ENCODE measurements around the gene JPT2. TPM values are rescaled to one million over a fixed set of nuclear protein-coding genes. Genes with fewer than 3 reads are reported as not detected.
A peak's percentile ranks its signal among the peaks of the same experiment; 100 is the strongest.

JPT2 gene
- total and polyA plus RNA-seq, 8 donors, result 64.8 to 79.5 (median 72.3) TPM

DNA sequence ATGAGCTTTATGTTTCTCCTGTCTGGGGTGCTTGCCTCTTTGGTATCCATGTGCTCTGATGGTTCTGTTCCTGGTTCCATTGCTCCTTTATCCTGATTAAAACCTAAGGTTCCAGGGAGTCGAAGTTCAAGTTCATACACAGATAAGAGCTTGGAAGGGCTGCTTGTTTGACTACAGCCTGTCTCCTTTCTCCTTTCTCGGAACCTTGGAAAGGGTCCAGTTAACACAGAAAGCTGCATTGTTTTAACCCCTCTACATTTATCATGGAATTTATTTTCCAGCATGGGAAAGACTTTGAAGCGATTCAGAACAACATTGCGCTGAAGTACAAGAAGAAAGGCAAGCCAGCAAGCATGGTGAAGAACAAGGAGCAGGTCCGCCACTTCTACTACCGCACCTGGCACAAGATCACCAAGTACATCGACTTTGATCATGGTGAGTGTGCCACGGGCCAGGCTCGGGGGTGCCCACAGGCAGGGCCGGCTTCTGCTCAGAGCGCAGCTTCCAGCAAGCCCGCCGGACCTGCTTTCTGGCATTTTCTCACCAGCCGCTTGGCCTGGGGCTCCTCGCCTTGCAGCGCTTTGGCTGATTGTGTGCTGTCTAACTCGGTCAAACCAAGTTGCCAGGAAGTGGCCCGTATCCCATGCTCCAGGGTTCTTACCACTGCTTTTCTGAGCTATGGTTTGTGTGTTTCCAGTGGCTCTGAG is 46.0 kb upstream of the JPT2 start:
- Histone ChIP-seq H3K4me3 (no peak overlapping the region), H3K36me3 (peaks cover 0 to 96% of the 10 kb centered on the region in 2 donors), H3K27me3 (no peaks in the 10 kb centered on the region), H3K4me1 (no peaks in the 10 kb centered on the region), H3K27ac (no peak overlapping the region), H3K9me3 (no peaks in the 10 kb centered on the region)
- intact Hi-C loops (cut with DNase I), result no loop called here
- peak in 1 of 4 donors; percentile 45 for DNase-seq
- ATAC-seq, result no peak
- TF ChIP-seq, protein P1, sequence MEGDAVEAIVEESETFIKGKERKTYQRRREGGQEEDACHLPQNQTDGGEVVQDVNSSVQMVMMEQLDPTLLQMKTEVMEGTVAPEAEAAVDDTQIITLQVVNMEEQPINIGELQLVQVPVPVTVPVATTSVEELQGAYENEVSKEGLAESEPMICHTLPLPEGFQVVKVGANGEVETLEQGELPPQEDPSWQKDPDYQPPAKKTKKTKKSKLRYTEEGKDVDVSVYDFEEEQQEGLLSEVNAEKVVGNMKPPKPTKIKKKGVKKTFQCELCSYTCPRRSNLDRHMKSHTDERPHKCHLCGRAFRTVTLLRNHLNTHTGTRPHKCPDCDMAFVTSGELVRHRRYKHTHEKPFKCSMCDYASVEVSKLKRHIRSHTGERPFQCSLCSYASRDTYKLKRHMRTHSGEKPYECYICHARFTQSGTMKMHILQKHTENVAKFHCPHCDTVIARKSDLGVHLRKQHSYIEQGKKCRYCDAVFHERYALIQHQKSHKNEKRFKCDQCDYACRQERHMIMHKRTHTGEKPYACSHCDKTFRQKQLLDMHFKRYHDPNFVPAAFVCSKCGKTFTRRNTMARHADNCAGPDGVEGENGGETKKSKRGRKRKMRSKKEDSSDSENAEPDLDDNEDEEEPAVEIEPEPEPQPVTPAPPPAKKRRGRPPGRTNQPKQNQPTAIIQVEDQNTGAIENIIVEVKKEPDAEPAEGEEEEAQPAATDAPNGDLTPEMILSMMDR (IDR thresholded peaks at IDR 0.05), result no peak

DNA sequence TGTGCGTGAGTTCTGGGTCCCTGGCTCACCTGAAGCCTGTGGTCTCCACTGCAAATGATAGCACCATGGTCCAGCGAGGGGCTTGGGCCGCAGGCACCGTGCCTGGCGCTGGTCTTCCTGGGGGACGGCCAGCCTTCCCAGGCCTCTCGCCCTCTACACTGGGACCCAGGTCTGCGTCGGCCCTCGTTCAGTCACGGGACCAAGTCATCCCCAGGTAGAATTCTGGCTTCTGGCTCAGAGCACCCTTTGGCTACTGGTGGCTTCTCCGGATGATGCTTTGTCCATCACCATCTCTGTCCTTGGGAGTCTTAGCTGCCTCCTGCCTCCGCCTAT is 45.5 kb upstream of the JPT2 start:
- intact Hi-C loops (cut with DNase I), result no loop called here
- Histone ChIP-seq H3K9me3 (no peaks in the 10 kb centered on the region), H3K27me3 (no peaks in the 10 kb centered on the region), H3K36me3 (peaks cover 0 to 96% of the 10 kb centered on the region in 2 donors), H3K4me3 (no peak overlapping the region), H3K4me1 (no peaks in the 10 kb centered on the region), H3K27ac (no peak overlapping the region)
- TF ChIP-seq, protein P1 (IDR thresholded peaks at IDR 0.05), result no peak
- ATAC-seq (no peak), DNase-seq (peak in 1 of 4 donors; percentile 48)

GRCh38 chr16:1633310-1633709 is 44.8 kb upstream of the JPT2 start:
- Histone ChIP-seq H3K36me3 (peaks cover 0 to 96% of the 10 kb centered on the region in 2 donors), H3K27ac (no peak overlapping the region), H3K4me3 (no peak overlapping the region), H3K27me3 (no peaks in the 10 kb centered on the region), H3K9me3 (no peaks in the 10 kb centered on the region), H3K4me1 (no peaks in the 10 kb centered on the region)
- no peak for ATAC-seq
- TF ChIP-seq, protein P1 (IDR thresholded peaks at IDR 0.05), result no peak
- intact Hi-C loops (cut with DNase I), result no loop called here
- no peak for DNase-seq

DNA sequence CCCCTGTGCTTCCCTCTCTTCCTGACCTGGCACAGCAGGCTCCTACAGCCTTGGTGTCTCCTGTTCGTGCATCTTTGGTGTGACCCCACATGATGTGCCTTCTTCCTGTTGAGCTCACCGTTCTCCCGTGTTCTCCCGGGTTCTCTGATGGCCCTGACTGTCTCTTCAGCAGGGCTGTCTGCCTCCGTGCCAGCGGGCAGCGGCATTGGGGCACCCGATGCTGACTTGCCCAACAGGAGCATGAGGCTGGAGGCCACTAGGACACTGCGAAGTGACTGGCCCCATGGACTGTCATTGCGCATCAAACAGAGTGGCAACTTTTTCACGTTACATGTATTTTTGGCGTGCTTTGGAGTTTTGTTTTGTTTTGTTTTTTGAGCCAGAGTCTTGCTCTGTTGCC is 43.5 kb upstream of the JPT2 start:
- Histone ChIP-seq H3K4me1 (no peaks in the 10 kb centered on the region), H3K27me3 (no peaks in the 10 kb centered on the region), H3K9me3 (no peaks in the 10 kb centered on the region), H3K27ac (no peak overlapping the region), H3K36me3 (peaks cover 0 to 96% of the 10 kb centered on the region in 2 donors), H3K4me3 (no peak overlapping the region)
- intact Hi-C loops (cut with DNase I), result no loop called here
- DNase-seq, result no peak
- ATAC-seq, result no peak
- TF ChIP-seq, protein P1 (IDR thresholded peaks at IDR 0.05), result no peak

DNA sequence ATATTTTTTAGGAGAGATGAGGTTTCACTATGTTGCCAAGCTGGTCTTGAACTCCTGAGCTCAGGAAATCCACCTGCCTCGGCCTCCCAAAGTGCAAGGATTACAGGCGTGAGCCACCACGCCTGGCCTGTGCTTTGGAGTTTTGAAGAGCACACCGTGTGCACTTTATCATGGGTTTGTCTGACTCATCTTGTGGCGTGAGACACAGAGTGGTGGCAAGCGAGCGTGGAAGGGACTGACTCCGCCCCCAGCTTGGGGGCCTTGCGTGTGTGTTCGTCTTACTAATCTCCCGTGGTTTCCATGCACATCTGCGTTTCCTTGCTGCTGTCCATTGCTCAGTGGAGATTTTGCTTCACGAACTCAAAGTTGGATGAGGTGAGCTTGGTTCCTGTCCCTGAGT is 43.0 kb upstream of the JPT2 start:
- no peaks in the 10 kb centered on the region for H3K27me3 ChIP-seq
- DNase-seq (no peak), ATAC-seq (no peak)
- H3K4me1 ChIP-seq, result no peaks in the 10 kb centered on the region
- H3K4me3 ChIP-seq, result no peak overlapping the region
- no peaks in the 10 kb centered on the region for H3K9me3 ChIP-seq
- H3K36me3 ChIP-seq, result peaks cover 0 to 96% of the 10 kb centered on the region in 2 donors
- TF ChIP-seq, protein P1 (IDR thresholded peaks at IDR 0.05), result no peak
- intact Hi-C loops (cut with DNase I), result no loop called here
- no peak overlapping the region for H3K27ac ChIP-seq

Data from left lung (tissue), 10 donors.